Measurements from ENCODE around the gene PPARG. TPM values are rescaled to one million over a fixed set of nuclear protein-coding genes. Genes with fewer than 3 reads are reported as not detected.

PPARG gene
- total and polyA plus RNA-seq, 2 of the 13 experiments (the other 11 are each of a cell fraction or from before 2014, with no cell fraction given), result 13.9 to 58.3 TPM

DNA sequence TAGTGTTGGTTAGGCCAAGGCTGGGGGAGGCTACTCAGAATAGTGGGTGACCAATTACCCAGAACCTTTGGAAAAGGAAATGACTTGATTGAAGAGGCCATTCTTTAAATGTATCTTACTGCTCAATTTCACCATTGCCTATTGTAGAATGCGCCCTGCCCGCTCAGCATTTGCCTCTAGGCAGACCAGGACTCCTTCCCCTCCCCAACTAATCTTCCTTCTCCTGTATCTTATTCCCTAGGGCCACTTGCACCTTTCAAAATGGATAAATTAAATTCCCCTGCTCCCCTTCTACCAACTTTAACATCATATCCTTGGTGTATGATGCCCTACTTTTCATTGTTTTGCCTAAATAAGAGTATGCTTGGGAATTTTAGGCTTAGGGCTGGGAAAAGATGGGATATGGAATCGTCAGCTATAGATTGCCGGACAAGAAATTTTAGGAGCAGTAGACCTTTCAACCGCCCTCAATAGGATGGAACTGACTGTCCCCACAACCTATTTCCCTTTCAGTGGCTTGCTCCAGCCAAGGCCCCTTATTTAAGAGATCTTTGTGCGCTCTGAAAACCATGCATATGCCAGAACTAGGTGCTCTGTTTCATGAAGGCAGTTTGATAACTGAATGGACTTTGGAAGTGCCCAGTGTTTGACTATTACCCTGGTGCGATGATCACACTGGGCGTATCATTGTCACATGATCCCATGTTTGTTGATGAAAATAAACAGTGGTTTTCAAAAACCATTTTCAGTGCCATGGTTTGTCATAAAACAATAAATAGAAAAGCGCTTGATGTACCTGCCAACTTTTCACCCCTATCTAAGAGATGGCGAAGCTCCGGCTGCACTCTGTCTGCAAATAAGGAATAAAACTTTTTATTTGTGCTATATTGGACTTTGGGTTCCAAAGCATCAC, 121.1 kb downstream of the PPARG start (continued):
- TF ChIP-seq ASH2L (IDR thresholded peaks at IDR 0.05; ENCODE audit: insufficient read length, low read depth, low read length) (peak; percentile 67), ZFP36 (IDR thresholded peaks at IDR 0.05; ENCODE audit: borderline replicate concordance, low read depth, low read length, partially characterized antibody) (no peak), CHD4 (IDR thresholded peaks at IDR 0.05; ENCODE audit: borderline replicate concordance, low read length) (peak; percentile 78; the same call in 1 of the 2 replicates)
- TF ChIP-seq, protein P1, sequence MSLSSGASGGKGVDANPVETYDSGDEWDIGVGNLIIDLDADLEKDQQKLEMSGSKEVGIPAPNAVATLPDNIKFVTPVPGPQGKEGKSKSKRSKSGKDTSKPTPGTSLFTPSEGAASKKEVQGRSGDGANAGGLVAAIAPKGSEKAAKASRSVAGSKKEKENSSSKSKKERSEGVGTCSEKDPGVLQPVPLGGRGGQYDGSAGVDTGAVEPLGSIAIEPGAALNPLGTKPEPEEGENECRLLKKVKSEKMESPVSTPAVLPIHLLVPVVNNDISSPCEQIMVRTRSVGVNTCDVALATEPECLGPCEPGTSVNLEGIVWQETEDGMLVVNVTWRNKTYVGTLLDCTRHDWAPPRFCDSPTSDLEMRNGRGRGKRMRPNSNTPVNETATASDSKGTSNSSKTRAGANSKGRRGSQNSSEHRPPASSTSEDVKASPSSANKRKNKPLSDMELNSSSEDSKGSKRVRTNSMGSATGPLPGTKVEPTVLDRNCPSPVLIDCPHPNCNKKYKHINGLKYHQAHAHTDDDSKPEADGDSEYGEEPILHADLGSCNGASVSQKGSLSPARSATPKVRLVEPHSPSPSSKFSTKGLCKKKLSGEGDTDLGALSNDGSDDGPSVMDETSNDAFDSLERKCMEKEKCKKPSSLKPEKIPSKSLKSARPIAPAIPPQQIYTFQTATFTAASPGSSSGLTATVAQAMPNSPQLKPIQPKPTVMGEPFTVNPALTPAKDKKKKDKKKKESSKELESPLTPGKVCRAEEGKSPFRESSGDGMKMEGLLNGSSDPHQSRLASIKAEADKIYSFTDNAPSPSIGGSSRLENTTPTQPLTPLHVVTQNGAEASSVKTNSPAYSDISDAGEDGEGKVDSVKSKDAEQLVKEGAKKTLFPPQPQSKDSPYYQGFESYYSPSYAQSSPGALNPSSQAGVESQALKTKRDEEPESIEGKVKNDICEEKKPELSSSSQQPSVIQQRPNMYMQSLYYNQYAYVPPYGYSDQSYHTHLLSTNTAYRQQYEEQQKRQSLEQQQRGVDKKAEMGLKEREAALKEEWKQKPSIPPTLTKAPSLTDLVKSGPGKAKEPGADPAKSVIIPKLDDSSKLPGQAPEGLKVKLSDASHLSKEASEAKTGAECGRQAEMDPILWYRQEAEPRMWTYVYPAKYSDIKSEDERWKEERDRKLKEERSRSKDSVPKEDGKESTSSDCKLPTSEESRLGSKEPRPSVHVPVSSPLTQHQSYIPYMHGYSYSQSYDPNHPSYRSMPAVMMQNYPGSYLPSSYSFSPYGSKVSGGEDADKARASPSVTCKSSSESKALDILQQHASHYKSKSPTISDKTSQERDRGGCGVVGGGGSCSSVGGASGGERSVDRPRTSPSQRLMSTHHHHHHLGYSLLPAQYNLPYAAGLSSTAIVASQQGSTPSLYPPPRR (CRISPR knock-in tag; IDR thresholded peaks at IDR 0.05; ENCODE audit: borderline replicate concordance), result peak; percentile 44; the same call in 1 of the 2 replicates
- TF ChIP-seq, protein P2, sequence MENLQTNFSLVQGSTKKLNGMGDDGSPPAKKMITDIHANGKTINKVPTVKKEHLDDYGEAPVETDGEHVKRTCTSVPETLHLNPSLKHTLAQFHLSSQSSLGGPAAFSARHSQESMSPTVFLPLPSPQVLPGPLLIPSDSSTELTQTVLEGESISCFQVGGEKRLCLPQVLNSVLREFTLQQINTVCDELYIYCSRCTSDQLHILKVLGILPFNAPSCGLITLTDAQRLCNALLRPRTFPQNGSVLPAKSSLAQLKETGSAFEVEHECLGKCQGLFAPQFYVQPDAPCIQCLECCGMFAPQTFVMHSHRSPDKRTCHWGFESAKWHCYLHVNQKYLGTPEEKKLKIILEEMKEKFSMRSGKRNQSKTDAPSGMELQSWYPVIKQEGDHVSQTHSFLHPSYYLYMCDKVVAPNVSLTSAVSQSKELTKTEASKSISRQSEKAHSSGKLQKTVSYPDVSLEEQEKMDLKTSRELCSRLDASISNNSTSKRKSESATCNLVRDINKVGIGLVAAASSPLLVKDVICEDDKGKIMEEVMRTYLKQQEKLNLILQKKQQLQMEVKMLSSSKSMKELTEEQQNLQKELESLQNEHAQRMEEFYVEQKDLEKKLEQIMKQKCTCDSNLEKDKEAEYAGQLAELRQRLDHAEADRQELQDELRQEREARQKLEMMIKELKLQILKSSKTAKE (CRISPR knock-in tag; IDR thresholded peaks at IDR 0.05; ENCODE audit: borderline replicate concordance), result no peak
- TF ChIP-seq, protein P3, sequence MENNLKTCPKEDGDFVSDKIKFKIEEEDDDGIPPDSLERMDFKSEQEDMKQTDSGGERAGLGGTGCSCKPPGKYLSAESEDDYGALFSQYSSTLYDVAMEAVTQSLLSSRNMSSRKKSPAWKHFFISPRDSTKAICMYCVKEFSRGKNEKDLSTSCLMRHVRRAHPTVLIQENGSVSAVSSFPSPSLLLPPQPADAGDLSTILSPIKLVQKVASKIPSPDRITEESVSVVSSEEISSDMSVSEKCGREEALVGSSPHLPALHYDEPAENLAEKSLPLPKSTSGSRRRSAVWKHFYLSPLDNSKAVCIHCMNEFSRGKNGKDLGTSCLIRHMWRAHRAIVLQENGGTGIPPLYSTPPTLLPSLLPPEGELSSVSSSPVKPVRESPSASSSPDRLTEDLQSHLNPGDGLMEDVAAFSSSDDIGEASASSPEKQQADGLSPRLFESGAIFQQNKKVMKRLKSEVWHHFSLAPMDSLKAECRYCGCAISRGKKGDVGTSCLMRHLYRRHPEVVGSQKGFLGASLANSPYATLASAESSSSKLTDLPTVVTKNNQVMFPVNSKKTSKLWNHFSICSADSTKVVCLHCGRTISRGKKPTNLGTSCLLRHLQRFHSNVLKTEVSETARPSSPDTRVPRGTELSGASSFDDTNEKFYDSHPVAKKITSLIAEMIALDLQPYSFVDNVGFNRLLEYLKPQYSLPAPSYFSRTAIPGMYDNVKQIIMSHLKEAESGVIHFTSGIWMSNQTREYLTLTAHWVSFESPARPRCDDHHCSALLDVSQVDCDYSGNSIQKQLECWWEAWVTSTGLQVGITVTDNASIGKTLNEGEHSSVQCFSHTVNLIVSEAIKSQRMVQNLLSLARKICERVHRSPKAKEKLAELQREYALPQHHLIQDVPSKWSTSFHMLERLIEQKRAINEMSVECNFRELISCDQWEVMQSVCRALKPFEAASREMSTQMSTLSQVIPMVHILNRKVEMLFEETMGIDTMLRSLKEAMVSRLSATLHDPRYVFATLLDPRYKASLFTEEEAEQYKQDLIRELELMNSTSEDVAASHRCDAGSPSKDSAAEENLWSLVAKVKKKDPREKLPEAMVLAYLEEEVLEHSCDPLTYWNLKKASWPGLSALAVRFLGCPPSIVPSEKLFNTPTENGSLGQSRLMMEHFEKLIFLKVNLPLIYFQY (CRISPR knock-in tag; IDR thresholded peaks at IDR 0.05; ENCODE audit: borderline replicate concordance), result peak; percentile 64; the same call in 1 of the 2 replicates
- TF ChIP-seq, protein P4, sequence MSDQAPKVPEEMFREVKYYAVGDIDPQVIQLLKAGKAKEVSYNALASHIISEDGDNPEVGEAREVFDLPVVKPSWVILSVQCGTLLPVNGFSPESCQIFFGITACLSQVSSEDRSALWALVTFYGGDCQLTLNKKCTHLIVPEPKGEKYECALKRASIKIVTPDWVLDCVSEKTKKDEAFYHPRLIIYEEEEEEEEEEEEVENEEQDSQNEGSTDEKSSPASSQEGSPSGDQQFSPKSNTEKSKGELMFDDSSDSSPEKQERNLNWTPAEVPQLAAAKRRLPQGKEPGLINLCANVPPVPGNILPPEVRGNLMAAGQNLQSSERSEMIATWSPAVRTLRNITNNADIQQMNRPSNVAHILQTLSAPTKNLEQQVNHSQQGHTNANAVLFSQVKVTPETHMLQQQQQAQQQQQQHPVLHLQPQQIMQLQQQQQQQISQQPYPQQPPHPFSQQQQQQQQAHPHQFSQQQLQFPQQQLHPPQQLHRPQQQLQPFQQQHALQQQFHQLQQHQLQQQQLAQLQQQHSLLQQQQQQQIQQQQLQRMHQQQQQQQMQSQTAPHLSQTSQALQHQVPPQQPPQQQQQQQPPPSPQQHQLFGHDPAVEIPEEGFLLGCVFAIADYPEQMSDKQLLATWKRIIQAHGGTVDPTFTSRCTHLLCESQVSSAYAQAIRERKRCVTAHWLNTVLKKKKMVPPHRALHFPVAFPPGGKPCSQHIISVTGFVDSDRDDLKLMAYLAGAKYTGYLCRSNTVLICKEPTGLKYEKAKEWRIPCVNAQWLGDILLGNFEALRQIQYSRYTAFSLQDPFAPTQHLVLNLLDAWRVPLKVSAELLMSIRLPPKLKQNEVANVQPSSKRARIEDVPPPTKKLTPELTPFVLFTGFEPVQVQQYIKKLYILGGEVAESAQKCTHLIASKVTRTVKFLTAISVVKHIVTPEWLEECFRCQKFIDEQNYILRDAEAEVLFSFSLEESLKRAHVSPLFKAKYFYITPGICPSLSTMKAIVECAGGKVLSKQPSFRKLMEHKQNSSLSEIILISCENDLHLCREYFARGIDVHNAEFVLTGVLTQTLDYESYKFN (CRISPR knock-in tag; conservative IDR thresholded peaks at IDR 0.05), result peak; percentile 86
- TF ChIP-seq, protein P5, sequence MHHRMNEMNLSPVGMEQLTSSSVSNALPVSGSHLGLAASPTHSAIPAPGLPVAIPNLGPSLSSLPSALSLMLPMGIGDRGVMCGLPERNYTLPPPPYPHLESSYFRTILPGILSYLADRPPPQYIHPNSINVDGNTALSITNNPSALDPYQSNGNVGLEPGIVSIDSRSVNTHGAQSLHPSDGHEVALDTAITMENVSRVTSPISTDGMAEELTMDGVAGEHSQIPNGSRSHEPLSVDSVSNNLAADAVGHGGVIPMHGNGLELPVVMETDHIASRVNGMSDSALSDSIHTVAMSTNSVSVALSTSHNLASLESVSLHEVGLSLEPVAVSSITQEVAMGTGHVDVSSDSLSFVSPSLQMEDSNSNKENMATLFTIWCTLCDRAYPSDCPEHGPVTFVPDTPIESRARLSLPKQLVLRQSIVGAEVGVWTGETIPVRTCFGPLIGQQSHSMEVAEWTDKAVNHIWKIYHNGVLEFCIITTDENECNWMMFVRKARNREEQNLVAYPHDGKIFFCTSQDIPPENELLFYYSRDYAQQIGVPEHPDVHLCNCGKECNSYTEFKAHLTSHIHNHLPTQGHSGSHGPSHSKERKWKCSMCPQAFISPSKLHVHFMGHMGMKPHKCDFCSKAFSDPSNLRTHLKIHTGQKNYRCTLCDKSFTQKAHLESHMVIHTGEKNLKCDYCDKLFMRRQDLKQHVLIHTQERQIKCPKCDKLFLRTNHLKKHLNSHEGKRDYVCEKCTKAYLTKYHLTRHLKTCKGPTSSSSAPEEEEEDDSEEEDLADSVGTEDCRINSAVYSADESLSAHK (CRISPR knock-in tag; IDR thresholded peaks at IDR 0.05; ENCODE audit: borderline replicate concordance), result no peak

Measured in HepG2 (cell line).